ENCODE data around the gene MTARC2.

- no peak for TF ChIP-seq EZH2 (IDR thresholded peaks at IDR 0.05; ENCODE audit: low read length, missing control alignments)
- TF ChIP-seq, protein P1, sequence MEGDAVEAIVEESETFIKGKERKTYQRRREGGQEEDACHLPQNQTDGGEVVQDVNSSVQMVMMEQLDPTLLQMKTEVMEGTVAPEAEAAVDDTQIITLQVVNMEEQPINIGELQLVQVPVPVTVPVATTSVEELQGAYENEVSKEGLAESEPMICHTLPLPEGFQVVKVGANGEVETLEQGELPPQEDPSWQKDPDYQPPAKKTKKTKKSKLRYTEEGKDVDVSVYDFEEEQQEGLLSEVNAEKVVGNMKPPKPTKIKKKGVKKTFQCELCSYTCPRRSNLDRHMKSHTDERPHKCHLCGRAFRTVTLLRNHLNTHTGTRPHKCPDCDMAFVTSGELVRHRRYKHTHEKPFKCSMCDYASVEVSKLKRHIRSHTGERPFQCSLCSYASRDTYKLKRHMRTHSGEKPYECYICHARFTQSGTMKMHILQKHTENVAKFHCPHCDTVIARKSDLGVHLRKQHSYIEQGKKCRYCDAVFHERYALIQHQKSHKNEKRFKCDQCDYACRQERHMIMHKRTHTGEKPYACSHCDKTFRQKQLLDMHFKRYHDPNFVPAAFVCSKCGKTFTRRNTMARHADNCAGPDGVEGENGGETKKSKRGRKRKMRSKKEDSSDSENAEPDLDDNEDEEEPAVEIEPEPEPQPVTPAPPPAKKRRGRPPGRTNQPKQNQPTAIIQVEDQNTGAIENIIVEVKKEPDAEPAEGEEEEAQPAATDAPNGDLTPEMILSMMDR (conservative IDR thresholded peaks at IDR 0.05 in 1 of 2, IDR thresholded peaks at IDR 0.05 in 1 of 2; ENCODE audit: low read depth in 1 of 2, low read length in 2 of 2), result no peak
Measured at GRCh38 chr1:220698607-220699016, 49.5 kb upstream of the MTARC2 start.
